Measurements from ENCODE around the gene TCEANC2. TPM values are rescaled to one million over a fixed set of nuclear protein-coding genes. Genes with fewer than 3 reads are reported as not detected.

Gene TCEANC2
- total RNA-seq, 4 donors from 2014 or later: 1.6 to 6.8 (median 3.7) TPM

- TF ChIP-seq CTCF (IDR thresholded peaks at IDR 0.05): no peak
- ATAC-seq (ENCODE audit: low FRiP score) (no peak), DNase-seq (ENCODE audit: low spot score) (no peak)
Observed at GRCh38 chr1:54010415-54011117, 42.8 kb upstream of the TCEANC2 start.

GRCh38 chr1:54011316-54012007 is 41.9 kb upstream of the TCEANC2 start:
- DNase-seq (ENCODE audit: low spot score) (no peak), ATAC-seq (ENCODE audit: low FRiP score) (no peak)
- no peak for TF ChIP-seq CTCF (IDR thresholded peaks at IDR 0.05)

GRCh38 chr1:54012008-54012325 is 41.4 kb upstream of the TCEANC2 start:
- DNase-seq (ENCODE audit: low spot score): no peak
- TF ChIP-seq CTCF (IDR thresholded peaks at IDR 0.05): no peak

GRCh38 chr1:54012863-54013262 is 40.5 kb upstream of the TCEANC2 start:
- ATAC-seq (ENCODE audit: low FRiP score): no peak
- no peak for TF ChIP-seq CTCF (IDR thresholded peaks at IDR 0.05)
- DNase-seq (ENCODE audit: low spot score): no peak

More at GRCh38 chr1:54012008-54012325, 41.4 kb upstream of the TCEANC2 start:
- ATAC-seq (ENCODE audit: low FRiP score): no peak

- ATAC-seq (ENCODE audit: low FRiP score) (no peak), DNase-seq (ENCODE audit: low spot score) (no peak)
- TF ChIP-seq CTCF (IDR thresholded peaks at IDR 0.05): no peak
Observed at GRCh38 chr1:54013393-54014008, 39.9 kb upstream of the TCEANC2 start.

- TF ChIP-seq CTCF (IDR thresholded peaks at IDR 0.05): no peak
- ATAC-seq (ENCODE audit: low FRiP score): no peak
- DNase-seq (ENCODE audit: low spot score): no peak
Observed at GRCh38 chr1:54014009-54014629, 39.3 kb upstream of the TCEANC2 start.

Data from omental fat pad (tissue), 4 donors.